GM12864 (cell line): Measurements from ENCODE around the gene YTHDF1.

ENCODE experiments used
- DNase-seq: peaks from one replicate; pipeline ENCODE4 v3.0.0-alpha.2; 2011; ENCODE audit warnings: low read depth
- H3K4me3 ChIP-seq: 2 replicates; pipeline ENCODE4 v1.5.1; 2011; ENCODE audit warnings: mild to moderate bottlenecking, low read depth, low read length, control low read depth
- CTCF ChIP-seq: IDR thresholded peaks from 2 replicates; pipeline ENCODE4 v1.5.1; 2011; ENCODE audit warnings: low read depth, mild to moderate bottlenecking, moderate library complexity, low read length, control low read depth, inconsistent platforms; ENCODE audit errors: missing control alignments

The YTHDF1 gene

DNA sequence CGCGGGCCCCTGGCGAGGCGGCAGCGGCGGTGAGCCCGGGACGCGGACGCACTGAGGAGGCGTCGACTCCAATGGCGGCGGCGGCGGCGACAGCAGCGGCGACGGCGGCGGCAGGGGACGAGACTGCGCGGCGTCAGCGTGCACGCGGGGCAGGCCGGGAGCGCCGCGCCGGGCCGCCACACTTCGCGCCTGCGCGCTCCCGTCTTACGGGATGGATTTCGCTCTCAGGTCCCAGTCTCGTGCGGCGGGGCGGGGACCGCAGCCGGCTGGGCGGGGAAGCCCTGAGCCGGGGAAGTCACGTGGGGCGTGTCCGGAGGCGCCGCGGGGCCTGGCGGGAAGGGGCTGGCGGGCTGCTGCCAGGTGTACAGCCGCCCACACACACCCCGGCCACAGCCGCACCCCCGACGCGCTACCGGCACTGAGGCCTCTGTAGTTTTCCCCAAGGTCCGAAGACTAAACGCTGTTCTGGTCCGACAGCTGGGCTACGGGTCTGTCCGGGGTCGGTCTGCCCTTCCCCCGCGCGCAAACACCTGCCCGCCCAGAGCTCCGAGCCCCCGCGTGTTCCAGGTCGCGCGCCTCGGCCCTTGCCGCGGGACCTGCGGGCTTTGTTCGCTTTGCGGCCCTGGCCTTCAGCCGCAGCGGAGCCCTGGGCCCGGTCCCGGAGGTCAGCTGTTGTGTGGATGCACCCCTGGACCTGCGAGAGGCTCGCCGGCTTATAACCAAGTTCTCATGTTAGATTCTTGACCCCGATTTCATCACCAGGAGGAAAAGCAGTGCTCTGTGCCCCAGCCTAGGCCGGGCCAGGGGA lies at the start of gene YTHDF1:
YTHDF1 (minus strand) TSS at position 91 of the 808 bp plus-strand sequence. CDS start 239 bp downstream, outside the sequence.
- peak within 1 kb of the TSS; percentile 82 for H3K4me3 ChIP-seq
- no peak for TF ChIP-seq CTCF
- DNase-seq: peak; percentile 83

DNA sequence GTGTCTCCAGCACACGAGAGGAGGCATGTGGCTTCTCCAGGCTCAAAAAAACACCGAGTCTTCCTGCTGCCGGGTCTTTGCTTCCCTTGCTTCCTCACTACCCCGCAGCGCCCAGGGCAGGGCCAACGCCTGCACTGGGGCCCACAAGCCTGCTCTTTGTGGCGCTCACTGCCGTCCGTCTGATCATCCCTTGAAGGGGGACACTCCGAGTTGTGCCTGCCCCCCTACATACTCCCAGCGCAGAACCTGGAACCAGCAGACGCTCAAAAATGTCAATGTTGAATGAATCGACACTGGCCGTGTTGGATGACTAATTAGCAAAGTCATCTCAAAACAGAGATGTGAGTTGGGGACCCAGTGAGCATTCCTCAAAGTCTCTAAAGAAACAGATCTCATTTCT lies 48.6 kb upstream of the YTHDF1 start:
- DNase-seq: no peak
- no peak for TF ChIP-seq CTCF
- no peak overlapping the region for H3K4me3 ChIP-seq

GRCh38 chr20:63264000-63264399 lies 48.1 kb upstream of the YTHDF1 start:
- no peak overlapping the region for H3K4me3 ChIP-seq
- no peak for TF ChIP-seq CTCF
- DNase-seq: no peak

GRCh38 chr20:63262836-63263235 lies 46.9 kb upstream of the YTHDF1 start:
- DNase-seq: no peak
- no peak for TF ChIP-seq CTCF
- no peak overlapping the region for H3K4me3 ChIP-seq

DNA sequence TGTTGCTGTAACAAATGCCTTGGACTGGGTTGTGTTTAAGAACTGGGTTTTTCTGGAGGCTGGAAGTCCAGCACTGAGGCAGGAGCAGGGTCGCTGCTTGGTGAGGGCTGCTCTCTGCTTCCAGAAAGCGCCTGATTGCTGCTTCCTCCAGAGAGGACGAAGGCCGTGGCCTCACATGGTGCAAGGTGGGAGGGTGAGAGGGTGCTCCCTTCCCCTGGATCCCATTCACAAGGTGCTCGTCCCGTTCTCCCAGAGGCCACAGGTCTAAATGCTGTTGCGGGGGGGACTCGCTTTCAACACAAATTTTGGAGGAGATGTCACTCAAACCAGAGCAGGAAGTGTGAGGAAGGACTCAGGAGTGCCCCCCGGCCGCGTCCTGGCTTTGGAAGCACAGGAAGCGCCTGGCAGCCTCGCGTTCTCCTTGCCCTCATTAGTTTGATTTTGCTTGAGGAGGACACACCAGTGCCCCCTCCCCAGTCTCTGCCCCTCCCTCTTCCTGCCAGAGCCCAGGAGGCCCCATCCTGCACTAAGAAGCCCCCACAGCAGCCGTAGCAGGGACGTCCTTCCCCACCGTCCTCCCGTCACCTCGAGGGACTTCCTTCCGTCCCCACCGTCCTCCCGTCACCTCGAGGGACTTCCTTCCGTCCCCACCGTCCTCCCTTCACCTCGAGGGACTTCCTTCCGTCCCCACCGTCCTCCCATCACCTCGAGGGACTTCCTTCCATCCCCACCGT lies 46.0 kb upstream of the YTHDF1 start:
- H3K4me3 ChIP-seq: no peak overlapping the region
- TF ChIP-seq CTCF: no peak
- DNase-seq: no peak

- no peak for DNase-seq
- no peak for TF ChIP-seq CTCF
- H3K4me3 ChIP-seq: no peak overlapping the region
These were observed 45.3 kb upstream of the YTHDF1 start for GRCh38 chr20:63261060-63261794.
